GM19397 (cell line): ENCODE measurements around the gene RPL27.
"Not testable (repeated sequence)": the region's sequence is repeated elsewhere in the genome, so short reads cannot be mapped to it uniquely, and the experiment has no call there.

Experiments
- ATAC-seq: cut with Tn5 transposase; IDR thresholded peaks from one replicate; pipeline ENCODE4 v1.9.1; 2021; ENCODE audit warnings: mild to moderate bottlenecking, moderate library complexity; ENCODE audit not compliant: unreplicated experiment

The RPL27 gene

DNA sequence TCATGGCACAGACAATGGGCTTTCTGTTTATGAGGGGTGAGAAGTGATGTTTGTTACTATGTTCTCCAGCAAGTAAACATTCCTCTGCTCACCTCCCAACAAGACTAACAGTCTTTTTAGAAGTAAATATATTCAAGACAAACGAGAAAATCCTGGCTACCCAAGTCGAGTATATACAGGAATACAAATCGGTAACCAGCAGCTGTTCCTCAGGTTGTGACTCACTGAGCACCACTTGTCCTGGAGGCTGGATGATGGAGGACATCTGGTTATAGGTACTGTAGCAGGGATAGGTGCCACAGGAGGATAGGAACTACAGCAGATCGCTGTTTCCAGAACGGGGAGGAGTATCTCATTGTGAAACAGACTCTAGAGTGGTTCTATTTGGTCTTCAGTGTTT lies 5.3 kb upstream of the RPL27 start:
- ATAC-seq: no peak

DNA sequence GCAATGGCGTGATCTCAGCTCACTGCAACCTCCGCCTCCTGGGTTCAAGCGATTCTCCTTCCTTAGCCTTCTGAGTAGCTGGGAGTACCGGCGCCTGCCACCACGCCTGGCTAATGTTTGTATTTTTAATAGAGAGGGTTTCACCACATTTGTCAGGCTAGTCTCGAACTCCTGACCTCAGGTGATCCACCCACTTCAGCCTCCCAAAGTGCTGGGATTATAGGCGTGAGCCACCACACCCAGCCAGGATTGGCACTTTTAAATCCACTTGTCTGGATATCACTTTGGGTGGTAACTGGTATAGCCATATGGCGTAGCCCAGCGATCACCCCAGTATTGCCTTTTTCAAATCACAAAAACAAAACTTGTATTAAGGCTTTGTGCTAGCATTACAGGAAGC lies 4.3 kb upstream of the RPL27 start:
- ATAC-seq: not testable (repeated sequence)

DNA sequence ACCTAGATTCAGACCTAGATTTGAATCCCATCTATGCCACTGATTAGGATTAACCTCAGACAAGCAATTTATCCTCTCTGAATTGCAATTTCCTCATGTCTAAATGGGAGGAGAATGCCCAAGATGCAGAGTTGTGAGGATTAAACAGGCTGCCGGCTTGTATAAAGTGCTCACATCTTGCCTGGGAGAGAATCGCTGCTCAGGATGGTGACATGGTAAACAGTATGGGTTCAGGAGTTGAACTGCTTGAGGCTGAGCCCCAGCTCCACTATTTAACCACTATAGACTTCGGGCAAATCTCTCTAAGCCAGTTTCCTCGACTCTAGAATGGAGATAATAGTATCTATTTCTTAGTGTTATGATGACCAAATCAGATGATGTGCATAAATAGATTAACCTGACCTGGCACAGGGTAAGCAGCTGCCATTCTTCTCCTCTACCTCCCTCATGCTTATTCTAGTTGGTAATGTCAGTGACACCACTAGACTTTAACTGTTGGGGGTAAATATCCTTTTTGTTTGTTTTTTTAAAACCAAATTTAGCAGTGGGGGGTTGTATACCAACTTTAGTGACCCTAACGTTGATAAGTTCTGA lies 732 bp upstream of the RPL27 start:
- ATAC-seq: no peak

DNA sequence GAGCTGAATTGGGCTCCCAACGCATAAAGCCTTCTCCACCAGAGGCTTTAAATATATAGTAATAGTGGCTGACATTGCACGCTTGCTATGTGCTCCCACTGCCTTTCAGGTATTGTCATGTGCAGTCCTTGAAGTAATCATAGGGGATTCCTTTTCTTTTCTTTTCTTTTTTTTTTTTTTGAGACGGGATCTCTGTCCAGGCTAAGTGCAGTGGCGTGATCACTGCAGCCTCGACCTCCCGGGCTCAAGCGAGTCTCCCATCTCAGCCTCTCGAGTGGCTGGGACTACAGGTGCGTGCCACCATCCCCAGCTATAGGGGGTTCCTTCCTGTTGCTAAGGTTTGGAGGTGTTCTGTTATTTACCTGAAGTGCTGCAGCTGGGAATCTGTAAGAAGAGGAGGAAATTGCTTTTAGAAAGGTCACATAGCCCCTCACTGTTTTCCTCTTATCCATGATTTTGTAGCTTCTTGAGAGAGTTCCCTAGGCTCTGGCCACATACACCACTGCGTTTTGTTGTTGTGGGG lies 845 bp downstream of the RPL27 start:
- ATAC-seq: no peak

DNA sequence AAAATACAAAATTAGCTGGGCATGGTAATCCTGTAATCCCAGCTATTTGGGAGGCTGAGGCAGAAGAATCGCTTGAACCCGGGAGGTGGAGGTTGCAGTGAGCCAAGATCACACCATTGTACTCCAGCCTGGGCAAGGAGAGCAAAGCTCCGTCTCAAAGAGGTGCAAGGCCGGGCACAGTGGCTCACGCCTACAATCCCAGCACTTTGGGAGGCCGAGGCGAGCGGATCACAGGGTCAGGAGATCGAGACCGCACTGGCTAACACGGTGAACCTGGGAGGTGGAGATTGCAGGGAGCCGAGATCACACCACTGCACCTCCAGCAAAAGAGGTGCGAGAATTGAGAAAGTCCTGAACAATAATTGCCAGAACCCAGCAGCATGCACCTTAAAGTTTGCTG lies 2.7 kb downstream of the RPL27 start:
- not testable (repeated sequence) for ATAC-seq

DNA sequence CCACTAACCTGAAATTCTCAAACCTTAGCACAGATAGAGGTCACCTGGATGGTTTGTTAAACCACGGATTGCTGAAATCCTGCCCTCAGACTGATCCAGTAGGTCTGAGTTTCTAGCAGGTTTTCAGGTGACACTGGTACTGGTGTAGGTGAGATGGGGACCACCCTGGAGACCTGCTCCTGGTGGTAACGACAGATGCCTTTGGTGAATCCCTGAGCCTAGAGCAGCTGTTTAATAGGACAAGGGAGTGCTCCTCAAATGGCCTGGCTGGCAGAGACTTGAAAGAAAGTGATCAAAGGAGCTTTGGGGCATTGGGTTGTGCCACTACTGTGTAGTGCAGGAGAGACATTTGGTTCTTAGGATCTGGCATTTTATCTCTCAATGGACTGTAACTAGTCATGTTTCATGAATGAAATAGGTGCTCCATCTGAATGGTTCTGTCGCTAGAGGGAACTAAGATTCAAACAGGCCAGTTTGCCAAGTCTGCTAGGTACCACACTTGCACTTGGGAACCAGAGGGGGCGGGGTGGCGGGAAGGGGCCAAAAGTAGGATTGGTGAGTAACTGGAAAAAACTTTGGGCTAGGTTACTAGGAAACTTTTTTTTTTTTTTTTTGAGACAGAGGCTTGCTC lies 5.4 kb downstream of the RPL27 start:
- no peak for ATAC-seq

DNA sequence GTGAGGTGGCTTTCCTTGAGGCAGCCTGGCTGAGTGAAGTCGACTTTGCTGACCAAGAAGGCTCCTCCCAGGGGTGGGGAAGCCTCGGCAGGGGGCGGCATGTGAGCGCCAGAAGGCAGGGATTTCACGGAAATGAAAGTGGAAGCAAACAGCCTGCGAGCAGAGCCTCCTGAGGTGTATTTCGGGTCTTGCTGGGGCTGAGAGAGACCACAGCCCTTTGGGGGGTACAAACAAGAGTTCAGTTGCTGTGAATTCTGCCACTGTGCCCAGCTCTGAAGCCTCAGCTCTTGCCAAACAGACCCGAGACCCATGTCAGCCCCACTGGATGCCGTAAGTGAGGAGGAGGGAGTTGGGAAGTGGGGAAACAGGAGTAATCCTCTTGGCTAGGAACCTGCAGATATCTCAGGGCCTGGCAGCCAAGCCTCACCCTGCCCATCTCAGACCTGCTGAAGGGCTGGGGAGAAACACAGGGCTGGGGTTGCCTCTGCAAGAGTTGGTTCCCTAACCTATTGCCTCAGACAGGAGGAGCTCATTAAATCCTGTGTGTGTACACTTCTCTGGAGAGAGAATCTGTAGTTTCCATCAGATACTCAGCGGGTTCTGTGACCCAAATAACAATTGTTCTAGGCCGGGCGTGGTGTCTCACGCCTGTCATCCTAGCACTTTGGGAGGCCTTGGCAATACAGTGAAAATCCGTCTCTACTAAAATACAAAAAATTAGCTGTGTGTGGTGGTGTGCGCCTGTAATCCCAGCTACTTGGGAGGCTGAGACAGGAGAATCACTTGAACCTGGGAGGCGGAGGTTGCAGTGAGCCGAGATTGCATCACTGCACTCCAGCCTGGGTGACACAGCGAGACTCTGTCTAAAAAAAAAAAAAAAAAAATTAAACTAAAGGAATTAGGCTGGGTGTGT lies 8.7 kb downstream of the RPL27 start, which contains the start of gene IFI35:
Gene IFI35 (plus strand): TSS at position 146 of the 913 bp plus-strand sequence. CDS start 164 bp downstream, at position 310.
- ATAC-seq: no peak

DNA sequence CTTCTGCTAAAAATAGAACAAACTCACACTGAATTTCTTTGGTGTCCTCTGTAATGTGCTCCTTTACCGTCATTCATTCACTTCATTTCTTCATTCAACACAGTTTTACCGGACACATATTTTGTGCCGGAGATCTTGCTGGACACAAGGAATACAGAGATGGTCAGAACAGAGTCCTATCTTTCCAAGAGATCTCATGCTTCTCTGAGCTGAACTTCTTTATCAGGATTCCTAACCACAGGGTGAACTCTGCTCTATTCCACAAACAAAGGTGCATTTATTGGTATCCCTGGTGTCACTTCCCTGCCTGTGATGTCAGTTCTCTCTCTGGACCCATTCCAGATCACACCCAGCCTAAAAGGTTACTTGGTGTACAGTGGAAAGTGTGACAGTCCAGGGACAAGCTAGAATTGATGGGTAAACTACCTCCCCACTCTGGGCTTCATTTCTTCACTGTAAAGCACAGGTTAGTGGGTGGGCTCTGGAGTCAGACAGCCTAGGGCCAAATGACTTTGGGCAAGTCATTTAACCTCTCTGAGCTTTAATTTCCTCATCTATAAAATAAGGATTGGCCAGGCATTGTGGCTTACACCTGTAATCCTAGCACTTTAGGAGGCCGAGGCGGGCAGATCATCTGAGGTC lies 12.6 kb downstream of the RPL27 start:
- no peak for ATAC-seq

DNA sequence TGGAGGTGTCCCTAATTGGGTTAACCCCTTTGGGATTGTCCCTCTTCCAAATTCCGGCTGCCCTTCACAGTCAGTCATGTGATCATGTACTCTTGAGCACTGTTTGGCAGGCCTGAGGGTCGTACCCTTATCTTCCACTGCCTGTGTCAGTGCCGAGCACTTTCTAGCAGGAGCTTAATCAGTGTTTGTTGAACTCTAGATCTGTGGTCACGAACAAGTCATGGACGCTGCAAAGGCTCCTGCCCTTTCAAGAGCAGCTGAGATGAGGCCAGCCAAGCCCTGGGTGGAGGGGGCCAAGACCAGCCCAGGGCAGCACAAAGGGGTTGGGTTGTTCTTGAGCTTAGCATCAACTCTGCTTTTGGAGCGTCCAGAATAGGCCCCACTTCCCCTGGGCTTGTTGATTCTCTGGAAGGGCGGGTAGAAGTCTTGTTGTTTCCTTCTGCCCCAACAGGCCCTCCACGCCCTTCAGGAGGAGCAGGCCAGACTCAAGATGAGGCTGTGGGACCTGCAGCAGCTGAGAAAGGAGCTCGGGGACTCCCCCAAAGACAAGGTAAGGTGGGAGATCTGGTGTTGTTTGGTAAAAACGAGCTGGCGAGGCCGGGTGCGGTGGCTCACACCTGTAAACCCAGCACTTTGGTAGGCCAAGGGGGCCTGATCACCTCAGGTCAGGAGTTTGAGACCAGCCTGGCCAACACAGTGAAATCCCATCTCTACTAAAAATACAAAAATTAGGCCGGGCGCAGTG lies 13.7 kb downstream of the RPL27 start:
- no peak for ATAC-seq

DNA sequence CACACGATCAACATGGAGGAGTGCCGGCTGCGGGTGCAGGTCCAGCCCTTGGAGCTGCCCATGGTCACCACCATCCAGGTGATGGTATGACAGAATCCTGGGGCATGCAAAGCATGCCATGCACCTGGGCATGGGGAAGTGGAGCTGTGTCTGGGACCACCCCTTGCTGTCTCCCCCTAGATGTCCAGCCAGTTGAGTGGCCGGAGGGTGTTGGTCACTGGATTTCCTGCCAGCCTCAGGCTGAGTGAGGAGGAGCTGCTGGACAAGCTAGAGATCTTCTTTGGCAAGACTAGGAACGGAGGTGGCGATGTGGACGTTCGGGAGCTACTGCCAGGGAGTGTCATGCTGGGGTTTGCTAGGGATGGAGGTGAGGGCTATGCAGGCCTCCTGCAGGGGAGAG lies 15.1 kb downstream of the RPL27 start:
- ATAC-seq: no peak

DNA sequence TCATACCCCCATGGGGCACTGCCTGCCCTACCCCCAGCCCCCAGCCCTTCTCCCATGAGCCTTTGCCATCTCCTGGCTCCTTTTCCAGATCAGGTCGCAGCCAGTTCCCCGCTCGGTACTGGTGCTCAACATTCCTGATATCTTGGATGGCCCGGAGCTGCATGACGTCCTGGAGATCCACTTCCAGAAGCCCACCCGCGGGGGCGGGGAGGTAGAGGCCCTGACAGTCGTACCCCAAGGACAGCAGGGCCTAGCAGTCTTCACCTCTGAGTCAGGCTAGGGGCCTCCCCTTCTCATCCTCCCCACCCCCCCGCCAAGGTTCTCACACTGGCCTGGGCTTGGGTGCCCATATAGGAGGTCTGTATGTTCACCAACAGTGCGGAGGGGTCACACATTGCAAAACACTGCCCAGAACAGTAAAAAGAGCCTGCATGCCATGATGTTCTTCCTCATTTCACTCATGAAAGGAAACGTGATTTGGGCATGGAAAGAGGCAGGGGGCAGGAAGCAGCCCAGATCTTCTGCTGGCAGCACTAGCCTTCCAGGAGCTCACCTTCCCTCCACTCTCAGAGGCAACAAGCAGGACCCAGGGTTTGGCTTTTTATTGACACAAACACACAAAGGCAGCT lies 15.9 kb downstream of the RPL27 start:
- no peak for ATAC-seq

DNA sequence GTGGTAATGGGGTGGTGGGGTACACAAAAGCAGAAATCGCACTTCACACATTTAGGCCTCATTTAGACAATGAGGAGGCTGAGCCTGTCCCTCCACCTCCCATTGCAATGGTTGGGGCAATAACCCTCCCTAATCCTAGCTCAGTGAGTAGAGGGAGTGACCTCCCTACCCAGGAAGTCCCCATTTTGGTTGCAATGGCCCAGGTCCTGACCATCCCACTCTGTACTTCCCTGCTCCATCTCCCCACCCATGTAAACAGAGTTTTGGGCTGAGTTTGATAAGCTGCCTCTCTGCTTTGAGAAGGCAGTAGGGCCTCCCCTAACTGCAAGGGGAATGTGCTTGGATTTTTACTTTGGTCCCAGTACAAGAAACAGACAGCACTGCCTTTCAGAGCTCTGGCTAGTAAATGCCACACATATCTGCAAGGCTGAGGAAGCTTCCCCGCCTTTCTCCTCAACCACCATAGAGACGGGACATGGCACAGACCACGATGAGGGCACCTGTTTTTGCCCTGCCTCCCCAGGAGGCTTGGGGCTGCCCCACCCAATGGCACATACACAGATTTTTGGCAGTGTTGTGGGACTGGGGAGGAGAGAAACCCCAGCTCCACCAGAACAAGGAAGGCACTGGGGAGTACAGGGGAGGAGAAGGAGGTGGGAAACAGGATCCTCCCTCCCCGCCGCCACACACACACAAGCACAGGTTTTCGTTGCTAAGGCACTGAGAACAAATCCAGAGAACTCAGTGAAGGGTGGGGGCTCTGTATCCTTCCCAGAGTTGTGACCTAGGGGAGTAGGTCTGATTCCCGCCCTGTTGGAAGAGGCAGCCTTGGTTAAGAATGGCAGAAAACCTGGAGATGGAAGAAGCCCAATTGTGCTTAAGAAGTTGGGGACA lies 16.7 kb downstream of the RPL27 start:
- no peak for ATAC-seq

DNA sequence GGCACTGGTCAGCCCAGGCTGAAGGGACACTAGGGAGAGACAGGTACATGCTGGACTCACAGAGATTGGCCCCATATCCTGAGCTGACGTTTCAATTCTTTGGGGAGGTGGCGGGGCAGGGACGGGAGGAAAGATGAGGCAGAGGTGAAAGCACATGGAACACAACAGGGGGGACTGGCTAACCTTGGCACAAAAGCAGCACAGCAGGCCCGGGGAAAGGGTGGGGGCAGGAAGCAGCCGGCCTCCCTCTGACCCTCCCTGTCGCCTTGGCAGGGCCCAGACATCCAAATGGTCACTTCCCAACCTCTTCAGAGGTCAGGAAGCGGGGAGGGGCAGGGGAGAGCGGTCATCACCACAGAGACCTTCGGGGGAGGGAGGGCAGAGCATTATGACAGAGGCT lies 17.4 kb downstream of the RPL27 start:
- no peak for ATAC-seq

DNA sequence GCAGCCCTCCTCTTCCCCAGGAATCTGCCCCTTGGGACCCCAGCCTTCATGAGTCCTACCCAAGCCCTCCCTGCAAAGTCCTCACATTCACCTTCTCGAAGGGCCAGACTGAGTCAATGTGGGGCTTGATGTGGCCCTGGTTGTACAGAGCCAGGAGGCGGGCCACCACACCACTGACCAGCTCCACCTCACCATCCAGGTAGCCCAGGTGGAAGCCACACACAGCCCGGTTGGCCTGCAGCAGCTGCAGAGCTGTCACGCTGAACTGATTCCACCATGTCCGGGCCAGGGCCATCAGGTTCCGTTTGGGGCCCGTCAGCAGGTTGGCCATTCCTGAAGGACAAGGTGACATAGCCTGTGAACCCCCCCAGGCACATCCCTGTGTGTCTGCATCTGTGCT lies 18.0 kb downstream of the RPL27 start:
- no peak for ATAC-seq

DNA sequence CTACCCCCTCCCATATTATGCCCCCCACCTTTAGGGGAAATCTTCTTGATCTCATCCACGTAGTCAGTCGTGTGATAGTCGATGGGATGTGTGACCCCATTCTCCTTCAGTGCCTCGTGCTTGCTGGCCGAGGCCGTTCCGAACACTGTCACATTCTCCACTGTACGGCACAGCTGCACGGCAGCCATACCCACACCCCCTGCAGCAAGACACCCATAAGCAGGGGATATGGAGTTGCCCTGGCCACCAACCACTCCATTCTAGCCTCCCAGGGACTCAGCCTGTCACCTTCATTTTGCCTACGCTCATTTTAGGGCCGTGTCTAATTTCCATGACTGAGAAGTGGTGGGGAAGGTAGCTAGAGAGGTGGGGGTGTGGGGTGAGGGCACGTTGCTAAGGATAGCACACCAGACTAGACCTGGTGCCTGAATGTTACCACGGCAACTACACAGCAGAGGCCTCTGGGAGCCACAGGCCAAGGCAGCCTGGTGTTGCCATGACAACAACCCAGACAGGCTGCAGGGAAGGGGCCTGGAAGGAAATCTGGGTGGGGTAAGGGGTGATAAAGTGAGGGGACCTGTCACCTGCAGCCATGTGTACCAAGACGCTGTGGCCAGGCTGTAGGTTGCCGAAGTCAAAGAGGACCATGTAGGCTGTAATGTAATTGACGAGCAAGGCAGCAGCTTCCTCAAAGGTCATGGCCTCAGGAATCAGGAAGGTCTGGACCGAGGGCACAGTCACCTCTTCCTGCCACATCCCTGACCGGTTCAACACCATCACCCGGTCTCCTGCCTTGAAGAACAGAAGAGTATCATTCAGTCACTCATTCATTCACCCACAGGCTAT lies 20.0 kb downstream of the RPL27 start:
- no peak for ATAC-seq

DNA sequence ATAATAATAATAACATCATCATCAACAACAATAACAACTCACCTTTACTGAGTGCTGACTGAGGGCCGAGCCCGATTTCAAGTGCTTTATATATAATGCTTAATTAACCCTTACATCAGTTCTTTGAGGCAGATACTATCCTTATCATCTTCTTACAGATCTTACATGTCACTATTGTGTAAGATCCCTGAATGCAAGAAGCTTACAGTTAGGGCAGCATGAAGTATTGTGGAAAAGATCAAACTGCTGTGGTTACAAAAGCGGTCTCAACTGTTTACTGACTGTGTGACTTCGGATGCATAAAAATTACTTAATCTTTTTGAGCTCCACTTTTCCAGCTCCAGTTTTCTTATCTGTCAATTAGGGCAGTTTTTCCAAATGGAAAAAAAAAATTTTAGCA lies 20.7 kb downstream of the RPL27 start:
- no peak for ATAC-seq

DNA sequence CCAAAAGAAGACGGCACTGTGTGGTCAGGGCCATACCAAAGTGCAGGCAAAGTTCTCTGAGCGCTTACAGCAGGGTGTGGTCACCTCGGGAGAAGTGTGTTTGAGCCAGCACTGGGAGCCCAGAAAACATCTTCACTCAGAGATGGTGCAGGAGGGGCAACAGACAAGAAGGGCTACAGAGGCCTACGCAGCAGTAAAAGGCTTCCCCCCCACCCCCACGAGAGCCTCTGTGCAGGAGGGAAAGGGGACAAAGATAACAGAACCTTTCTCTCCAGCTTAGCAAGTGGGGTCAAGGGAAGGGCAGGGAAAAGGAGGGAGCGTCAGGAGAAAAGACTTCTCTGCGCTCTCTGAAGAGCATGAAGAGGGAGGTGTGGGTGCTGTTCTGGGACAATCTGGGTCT lies 21.2 kb downstream of the RPL27 start:
- ATAC-seq: no peak

DNA sequence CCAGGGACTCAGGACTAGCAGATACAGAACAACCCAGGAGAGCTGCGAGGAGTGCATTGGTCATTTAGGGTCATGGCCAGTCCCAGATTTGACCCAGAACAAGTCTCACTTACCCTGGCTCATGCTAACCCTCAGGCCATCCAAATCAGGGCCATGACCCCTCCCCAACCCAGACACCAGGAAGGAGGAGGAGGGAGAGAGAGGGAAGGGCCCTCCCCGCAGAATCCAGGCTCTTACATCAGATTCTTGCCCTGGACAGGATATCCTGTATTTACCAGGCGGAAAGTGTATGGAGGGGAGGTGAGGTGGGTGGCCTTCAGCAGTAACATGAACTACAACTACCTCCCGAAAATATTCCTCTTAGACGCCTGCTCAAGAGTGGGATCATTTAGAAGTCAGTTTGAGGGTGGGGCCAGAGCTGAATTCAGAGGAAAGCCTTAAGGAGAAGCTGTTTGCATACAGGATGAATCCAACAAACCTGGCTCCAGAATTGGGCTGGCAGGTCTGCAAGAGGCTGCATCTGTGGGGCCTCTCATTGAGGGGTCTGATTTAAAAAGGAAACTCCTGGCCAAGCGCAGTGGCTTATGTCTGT lies 21.9 kb downstream of the RPL27 start:
- ATAC-seq: no peak
